ENCODE measurements around the gene LBX1.

Gene LBX1, protein sequence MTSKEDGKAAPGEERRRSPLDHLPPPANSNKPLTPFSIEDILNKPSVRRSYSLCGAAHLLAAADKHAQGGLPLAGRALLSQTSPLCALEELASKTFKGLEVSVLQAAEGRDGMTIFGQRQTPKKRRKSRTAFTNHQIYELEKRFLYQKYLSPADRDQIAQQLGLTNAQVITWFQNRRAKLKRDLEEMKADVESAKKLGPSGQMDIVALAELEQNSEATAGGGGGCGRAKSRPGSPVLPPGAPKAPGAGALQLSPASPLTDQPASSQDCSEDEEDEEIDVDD

DNA sequence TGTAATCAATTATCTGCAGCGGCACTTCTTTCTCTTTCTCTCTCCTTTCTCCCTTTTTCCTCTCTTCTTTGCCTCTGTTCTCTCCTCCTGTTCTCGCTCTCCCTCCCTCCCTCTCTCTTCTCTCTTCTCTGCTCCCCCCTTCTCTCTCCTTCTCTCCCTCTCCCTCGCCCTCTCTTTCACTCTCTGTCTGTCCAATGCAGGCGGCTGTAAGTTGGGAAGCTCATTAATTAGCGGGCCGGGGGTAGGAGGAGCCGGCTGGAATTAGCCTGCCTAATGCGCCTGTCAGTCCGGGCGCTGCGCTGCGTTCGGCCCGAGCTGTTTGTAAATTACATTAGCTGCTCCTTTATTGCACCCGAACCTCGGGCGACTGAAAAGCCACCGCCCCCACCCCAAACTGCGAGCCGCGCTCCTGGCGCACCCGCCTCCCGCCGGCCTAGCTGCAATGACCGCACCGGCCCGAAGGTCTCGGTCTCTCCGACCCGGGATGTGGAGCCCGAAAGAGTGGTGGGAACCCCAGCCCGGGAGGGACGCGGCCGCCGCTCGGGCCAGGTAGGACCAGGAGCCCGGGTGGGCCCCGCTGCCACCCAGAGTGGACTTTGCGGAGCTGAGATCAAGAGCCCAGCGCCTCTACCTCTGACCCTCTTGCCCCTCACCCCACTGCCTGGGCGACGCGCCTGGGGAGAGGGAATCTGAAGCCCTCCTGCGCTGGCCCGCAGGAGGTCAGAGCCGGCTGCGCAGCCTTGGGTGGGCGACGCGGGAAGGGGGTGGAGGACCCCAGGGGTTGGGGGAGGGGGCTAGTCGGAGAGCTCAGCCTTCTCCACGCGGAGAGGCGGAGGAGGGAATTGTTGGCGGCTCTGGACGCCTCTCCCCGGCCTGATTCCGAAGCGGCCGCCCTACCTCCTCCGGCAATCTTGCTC, at the start of gene LBX1:
Gene LBX1, minus strand, starts transcription at position 198 of the 917 bp plus-strand sequence. CDS start 648 bp downstream, outside the sequence.
- no peak for DNase-seq (ENCODE audit: low read depth in 2 of 2)

DNA sequence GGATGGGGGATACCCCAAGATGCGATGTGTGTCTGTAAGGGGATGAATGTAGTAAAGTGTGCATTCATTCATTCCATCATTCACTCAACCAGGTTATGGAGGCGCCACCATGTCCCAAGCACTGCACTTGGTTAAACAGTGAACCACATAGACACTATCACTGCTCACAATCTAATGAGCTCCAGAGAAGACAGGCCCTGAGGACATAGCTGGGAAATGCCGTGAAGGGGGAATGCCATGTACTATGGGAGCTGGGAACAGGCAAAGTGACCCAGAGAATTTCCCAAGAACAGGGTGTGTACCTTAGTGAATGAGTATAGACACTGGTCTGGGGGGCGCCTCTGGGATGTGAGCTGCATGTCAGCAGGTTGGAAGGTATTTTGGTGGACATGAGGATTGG, 44.5 kb upstream of the LBX1 start:
- DNase-seq (ENCODE audit: low read depth in 2 of 2), result no peak

DNA sequence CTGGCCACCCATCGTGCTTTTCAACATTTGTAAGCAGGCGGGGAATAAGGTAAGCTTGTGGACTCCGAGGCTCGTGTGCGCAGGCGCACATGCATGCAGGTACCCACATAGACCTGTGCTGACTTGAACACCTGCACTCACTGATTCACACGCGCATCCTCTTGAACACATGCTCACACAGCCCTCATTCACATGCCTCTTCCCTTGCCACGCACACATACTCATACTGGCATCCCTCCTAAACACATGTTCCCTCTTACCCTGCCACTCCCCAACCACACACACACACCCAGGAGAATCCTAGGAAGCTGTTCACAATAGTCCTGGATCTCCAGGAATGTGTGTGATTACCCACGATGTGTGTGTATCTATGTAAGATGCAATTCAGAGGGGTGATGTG, 44.1 kb upstream of the LBX1 start:
- DNase-seq (ENCODE audit: low read depth in 2 of 2), result no peak

DNA sequence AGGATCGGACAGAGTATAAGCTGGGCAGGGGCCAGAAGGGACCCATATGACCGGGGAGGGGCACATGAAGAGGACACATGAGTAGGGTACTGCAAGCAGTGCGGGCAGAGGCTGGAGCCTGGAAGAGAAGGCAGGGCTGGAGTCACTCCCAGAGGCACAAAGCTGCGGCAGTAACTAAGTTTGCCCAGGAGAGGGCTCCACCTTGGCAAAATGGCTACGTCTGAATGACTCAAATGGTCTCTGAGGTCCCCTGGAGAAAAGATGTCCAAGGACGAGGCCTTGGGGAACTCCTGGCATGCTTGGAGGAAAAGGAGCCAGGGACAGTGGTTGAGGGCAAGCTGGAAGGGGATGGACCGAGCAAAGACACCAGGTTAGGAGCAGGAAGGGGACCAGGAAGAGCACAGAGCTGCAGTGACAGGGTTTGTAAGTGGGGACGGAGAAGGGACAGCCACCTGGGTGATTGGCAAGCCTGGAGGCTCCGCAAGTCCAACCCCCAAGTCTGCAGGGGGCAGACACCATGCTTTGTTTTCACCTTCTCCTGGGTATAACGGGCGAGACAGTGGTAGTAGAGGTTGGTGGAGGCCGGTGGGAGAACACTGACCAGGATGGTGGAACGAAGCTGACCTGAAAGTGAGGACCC, 43.1 kb upstream of the LBX1 start:
- DNase-seq (ENCODE audit: low read depth in 2 of 2), result peak; percentile 51 to 53

DNA sequence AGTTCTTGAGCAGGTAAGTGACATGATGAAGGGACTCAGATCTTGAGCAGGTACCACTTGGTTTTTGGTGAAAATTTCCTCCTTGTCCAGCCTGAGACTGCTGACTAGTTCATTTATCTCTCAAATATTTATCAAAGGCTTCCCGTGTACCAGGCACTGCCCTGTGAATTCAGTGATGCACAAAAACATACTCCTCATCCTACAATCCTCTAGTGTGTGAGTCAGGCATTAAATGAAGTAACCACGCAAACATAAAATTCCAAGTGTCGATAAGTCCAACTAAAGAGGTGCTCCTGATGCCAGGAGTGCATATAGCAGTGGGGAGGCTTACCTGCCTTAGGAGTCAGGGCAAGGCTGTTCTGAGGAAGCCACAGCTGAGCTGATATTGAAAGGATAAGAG, 41.5 kb upstream of the LBX1 start:
- DNase-seq (ENCODE audit: low read depth in 2 of 2), result no peak

DNA sequence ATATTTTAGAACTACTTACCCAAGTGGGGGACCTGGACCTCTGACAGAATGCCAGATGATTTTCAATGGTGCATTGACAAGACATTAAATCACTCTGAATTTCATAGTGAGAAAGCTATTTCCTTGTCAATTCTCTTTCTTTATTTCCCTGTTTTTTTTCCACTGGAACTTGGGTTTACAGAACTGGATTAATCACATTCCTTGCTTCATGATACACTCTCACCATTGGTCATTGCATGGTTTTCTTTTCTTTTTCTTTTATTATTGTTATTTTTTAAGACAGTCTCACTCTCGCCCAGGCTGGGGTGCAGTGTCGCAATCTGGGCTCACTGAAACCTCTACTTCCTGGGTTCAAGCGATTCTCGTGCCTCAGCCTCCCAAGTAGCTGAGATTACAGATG, 38.5 kb upstream of the LBX1 start:
- DNase-seq (ENCODE audit: low read depth in 2 of 2), result no peak

DNA sequence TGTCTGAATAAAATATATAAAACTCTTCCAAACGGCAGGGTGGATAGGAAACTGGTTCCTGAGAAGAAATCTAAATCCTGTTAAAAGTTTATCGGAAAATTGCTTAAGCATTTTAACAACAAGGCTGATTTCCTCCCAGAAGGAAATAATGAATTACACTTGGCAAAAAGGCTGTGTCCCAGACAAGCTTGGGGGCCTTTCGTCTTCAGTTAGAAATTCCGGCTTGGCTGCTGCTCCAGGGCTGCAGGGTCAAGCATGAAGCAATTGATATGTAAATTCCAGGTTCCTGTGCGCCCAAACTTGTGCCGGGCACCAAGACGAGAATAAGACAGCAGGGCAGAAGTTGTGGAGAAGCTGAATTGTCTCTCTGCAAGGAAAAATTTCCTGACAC, 38.0 kb upstream of the LBX1 start:
- DNase-seq (ENCODE audit: low read depth in 2 of 2), result no peak

DNA sequence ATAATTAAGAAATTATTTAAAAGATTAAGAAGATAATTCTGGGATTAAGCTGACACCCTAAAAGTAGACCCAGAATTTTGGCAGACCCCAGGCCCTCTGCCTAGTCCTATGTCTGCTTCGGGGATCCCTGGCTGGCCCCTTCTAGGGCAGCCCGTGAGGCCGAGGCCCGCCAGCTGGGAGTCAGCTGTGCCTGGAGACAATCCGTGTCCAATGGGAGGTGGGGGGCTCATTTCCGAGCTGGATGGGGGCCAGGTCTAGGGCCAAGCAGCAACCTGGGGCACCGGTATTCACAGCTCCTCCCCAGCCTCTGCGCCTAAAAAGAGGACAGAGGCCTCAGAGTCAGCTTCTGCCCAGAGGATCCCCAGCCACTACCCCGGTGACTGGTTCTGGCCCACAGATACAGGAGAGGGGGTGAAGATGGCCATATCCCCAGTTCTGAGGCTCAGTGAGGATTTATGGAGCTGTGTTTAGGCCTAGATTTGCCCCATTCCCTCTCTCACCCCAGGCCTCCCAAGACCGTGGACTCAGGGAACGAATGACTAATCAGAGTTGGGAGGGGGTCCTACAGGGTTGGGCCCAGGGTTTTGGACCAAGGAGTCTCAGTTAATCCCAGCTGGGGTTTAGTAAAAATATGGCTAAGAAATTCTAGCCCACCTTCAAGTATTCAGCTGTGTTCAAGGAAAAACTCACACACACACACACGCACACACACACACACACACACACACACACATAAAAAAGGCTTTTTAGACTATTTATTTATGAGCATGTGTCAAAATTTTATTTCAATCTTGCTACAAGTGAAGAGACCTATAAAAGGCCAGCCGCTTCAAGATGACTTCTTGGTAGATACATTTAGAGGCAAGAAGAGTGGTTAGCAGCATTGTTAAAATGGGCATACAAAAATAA, 37.4 kb upstream of the LBX1 start:
- DNase-seq (ENCODE audit: low read depth in 2 of 2), result no peak

DNA sequence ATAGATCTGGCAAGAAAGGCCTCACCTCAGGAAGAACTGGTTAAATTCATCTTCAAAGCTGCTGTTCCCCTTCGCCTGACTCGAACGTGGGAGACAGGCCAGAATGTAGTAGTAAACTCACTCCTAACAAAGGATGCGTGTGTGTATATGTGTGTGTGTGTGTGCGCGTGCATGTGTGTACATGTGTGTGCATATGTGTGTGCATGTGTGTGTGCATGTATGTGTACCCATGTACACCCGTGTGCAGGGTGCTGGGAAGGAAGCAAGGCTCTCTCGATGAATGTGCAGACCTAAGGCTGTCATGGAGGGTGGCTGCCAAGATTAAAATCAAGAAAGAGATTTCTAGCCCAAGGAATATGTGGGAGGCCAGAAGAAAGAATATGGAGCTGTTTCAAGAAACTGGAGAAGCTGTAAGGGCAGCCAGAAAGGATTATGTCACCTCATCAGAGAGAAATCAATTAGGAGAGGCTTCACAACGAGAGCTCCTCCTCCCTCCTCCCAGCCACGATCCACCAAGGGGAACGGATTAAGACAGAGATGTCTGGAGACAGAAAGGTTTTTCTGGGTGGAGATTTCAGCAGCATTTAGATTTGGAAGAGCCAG, 34.0 kb upstream of the LBX1 start:
- no peak for DNase-seq (ENCODE audit: low read depth in 2 of 2)

DNA sequence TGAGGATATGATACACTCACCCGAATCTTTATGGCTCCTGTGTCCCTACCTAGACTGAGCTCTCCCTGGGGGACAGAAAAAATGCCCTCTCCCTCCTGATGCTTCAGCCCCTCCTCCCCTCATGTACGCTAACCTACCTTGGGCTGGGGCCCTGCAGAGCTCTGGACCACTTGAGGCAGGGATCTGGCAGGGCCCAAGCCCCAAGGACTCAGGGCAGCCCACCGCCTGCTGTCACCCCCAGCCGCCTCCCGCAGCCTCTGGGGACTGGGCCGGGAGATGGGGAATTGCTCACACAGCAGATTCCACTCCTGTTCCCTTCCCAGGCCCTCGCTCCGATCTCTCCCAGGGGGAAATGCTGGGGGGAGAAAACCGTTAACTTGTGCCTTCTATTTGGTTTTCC, 32.9 kb upstream of the LBX1 start:
- no peak for DNase-seq (ENCODE audit: low read depth in 2 of 2)

DNA sequence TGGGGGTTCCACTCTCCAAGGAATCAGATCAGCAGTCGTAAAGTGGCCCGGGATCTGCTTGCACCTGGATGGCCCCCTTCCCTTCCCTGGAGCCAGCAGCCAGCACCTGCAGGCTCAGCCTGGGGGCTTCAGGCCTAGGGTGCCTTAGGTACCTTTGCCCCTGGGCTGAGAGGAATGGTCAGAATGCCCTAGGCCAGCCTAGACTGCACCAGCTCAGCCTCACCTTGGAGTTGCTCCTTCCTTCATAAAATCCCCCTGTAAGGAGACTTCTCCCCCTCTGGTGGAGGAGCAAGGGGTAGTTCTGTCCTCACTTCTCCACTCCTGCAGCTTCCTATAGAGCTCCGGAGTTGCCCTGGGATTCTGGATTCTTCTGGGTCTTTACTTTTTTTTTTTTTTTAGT, 32.4 kb upstream of the LBX1 start:
- DNase-seq (ENCODE audit: low read depth in 2 of 2), result no peak

DNA sequence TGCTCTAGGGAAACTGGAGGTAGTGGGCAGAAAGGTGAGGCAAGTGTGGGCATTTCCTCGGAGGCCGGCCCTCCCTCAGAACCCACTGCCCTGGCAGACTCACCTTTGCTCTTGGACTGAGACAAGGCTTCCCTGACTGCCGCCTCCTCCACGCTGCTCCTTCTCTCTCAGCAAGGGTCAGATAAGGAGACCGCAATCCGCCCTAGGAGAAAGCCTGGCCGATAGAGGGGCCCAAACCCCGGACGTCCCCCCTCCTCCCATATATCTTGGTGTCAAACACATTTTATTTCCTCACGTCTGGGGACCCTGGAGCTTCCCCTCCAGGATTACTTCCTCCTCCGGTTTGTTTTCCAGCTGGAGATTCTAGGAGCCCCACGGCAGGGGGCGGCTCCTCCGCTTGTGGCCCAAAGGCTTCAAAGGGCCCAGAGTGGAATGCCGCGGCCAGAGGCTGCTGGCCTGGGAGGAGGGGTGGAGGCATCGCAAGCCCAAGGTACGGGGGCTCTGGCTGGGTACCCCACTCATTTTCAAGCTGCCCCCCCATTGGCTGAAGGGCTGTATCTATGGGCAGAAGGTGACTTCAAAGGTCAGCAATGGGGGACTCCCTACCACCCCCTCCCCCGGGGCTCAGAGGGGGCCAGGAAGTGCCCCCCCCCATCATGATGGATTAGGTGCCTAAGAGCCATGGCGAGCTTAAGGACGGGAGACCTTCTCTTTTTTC, 31.7 kb upstream of the LBX1 start:
- DNase-seq (ENCODE audit: low read depth in 2 of 2), result no peak

DNA sequence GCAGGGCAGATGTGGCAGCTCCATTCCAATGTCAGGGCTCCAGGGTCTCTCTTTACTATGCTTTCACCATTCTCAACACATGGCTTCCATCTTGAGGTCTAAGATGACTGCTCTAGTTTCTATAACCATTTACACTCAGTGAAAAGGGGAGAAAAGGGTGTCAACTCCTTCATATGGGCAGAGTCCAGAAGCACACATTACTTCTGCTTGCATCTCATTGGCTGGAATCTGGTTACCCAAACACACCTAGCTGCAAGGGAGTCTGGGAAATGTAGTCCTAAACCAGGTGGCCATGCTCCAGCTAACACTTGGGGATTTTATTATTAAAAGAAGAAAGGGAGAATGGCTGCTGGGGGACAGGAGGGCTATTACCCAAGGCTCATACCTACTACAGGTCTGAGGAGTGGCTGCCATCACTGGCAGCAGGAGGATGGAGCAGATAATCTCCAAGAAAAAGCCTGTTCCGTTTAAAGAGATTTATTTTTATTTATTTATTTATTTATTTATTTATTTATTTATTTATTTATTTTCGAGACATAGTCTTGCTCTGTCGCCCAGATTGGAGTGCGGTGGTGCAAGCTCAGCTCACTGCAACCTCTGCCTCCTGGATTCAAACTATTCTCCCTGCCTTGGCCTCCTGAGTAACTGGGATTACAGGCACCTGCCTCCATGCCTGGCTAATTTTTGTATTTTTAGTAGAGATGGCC, 29.1 kb upstream of the LBX1 start:
- DNase-seq (ENCODE audit: low read depth in 2 of 2), result no peak

DNA sequence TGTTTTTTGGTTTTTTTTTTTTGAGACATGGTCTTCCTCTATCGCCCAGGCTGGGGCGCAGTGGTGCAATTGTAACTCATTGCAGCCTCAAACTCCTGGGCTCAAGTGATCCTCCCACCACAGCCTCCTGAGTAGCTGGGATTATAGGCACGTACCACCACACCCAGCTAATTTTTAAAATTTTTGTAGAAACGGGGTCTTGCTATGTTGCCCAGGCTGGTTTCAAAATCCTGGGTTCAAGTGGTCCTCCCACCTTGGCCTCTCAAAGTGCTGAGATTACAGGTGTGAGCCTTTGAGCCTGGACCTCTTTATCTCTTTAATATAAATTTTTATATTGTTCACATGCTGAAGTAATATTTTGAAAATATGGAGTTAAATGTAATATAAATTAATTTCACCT, 28.2 kb upstream of the LBX1 start:
- no peak for DNase-seq (ENCODE audit: low read depth in 2 of 2)

DNA sequence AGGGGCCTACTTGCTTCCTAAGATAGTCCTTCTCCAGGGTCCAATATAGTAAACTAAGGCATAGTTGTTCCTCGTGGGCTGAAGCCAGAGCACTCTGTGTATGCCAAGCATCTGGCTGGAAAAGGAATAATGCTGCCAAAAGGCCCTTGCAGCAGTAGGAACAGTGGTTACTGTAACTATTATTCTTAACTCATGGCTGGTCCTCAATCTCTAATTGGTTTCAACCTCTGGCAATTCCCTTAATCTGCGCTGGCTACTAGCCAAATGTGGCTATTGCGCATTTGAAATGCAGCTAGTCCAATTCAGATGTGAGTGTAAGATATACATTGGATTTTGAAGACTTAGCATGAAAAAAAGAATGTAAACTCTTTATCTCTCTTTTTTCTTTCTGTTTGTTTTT, 27.8 kb upstream of the LBX1 start:
- DNase-seq (ENCODE audit: low read depth in 2 of 2), result no peak

DNA sequence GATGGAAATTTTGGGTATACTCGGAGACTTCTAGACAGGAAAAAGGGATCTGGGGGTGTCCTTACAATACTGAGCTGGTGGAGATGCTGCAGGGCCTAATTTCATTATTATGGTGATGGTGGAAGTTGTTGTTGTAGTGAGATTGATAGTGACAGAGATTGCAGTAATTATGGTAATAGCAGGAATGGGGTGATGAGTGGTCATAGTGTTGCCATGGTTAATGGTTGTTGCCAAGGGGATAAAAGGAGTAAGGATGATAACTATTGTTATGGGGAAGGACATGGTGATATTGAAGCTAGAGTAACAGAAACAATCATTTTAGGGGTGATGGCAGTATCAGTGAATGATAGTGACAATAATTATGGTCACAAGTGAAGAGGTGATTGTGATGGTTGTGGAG, 27.1 kb upstream of the LBX1 start:
- no peak for DNase-seq (ENCODE audit: low read depth in 2 of 2)

DNA sequence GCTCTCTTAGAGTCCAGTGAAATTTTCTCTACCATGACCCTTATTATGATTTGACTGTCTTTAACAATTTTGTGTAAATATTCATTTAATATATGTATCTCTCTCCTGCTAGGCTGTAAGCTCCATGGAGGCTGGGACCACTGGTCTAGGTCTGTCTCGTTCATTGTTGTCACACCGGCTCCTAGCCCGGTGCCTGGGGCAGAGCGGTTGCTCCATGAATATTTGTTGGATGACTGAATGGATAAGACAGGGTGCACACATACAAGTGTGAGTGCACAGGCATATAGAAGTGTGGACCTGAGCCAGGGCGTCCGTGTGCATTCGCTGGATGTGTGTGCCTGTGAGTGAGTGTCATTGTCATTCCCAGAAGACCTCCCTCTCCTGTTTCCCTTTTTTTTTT, 20.9 kb upstream of the LBX1 start:
- DNase-seq (ENCODE audit: low read depth in 2 of 2), result no peak

DNA sequence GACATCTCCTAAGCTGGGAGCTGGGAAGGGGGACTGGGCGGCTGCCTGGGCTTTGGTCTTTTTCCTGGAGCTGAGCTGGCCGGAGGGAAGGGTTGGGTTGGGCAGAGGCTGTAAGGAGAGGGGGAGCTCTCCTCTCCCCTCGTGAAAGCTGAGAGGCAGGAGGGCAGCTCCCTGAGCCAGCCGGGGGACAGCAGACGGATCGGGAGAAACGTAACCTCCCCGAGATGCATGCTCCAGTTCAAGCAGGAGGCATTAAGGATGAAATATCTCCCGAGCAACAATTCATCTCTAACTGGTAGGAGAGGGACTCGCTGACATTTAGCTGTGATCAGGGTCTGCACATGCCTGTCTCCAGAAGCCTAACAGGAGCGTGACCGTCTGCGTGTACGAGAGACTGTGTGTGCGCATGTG, 19.9 kb upstream of the LBX1 start:
- no peak for DNase-seq (ENCODE audit: low read depth in 2 of 2)

DNA sequence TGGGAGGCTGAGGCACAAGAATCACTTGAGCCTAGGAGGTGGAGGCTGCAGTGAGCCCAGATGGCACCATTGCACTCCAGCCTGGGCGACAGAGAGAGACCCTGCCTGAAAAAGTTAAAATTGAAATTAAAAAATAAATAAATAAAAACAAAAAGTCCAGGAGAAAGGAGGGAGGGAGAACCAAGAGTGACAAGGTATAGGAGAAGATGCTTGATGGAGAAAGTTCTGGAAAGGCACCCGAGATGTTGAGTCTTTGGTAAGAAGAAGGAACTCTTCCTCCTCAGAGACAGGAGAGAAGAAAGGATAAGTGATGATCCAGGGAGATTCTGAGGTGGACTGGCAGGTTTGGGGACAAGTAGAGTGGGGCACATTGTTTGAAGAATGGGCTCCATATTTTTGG, 17.4 kb upstream of the LBX1 start:
- DNase-seq (ENCODE audit: low read depth in 2 of 2), result no peak

Measured in stimulated activated CD4-positive, alpha-beta T cell treated with anti-CD3 and anti-CD28 coated beads, Interleukin-4, amount 100 ng/mL, for 48 hours (primary cell).